ENCODE measurements around the gene KPNA1.

The KPNA1 gene

DNA sequence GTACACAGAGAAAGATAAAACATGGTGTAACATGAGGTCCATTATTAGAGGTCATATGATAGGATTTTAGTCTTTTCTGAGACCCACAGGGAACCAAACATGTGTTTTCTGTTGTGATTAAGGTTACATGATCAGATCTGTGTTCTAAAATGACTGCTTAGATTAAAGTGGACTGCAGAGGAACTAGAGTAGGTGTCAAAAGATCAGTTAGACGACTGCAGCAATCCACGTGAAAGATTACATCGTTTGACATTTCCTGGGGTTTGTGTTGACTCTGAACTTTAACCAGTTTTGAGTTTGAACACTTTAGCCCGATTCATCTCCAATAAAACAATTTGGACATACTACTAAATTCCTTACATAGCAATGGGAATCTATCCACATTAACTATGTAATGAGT lies 136.8 kb downstream of the KPNA1 start:
- TF ChIP-seq Cebpa-rat (IDR thresholded peaks at IDR 0.05), result no peak
- H3K4me1 ChIP-seq, result peaks cover 36% of the 10 kb centered on the region
- no peak overlapping the region for H3K4me3 ChIP-seq
- no peaks in the 10 kb centered on the region for H3K9me3 ChIP-seq
- no peaks in the 10 kb centered on the region for H3K27me3 ChIP-seq
- H3K4me2 ChIP-seq, result no peak overlapping the region
- no peak overlapping the region for H3K9ac ChIP-seq
- peaks cover 29% of the 10 kb centered on the region for H4K20me1 ChIP-seq
- no peak overlapping the region for H3K27ac ChIP-seq
- peaks cover 47% of the 10 kb centered on the region for H3K36me3 ChIP-seq

DNA sequence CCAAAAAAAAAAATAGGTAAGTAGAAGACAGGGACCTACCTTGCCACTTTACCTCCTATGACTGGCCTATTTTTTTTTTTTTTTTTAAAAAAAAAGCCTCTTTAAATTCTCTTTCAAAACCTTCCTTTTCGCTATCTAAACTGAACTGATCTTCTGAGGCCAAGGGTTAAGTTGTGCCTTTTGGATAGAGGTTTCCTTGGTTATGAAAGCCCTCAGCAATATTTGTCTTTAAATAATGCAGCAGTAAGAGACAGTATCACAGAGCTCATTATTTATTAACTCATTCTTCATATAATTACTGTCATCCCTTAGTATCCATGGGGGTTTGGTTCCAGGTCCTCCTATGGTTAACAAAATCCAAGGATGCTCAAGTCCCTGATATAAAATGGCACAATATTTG lies 140.7 kb downstream of the KPNA1 start:
- Histone ChIP-seq H4K20me1 (peaks cover 17% of the 10 kb centered on the region), H3K9me3 (no peaks in the 10 kb centered on the region), H3K36me3 (peaks cover 78% of the 10 kb centered on the region), H3K27ac (no peak overlapping the region), H3K4me1 (peaks cover 2% of the 10 kb centered on the region), H3K9ac (no peak overlapping the region), H3K27me3 (no peaks in the 10 kb centered on the region), H3K4me2 (no peak overlapping the region), H3K4me3 (no peak overlapping the region)
- TF ChIP-seq Cebpa-rat (IDR thresholded peaks at IDR 0.05), result no peak

Data from BLaER1 (cell line).